CD8-positive, alpha-beta memory T cell (primary cell): ENCODE data around the gene SIX5. TPM values are rescaled to one million over a fixed set of nuclear protein-coding genes. Genes with fewer than 3 reads are reported as not detected.

Source experiments
- CTCF ChIA-PET: fragments of 350-600 bp; sonication (Branson Sonifier 250); formaldehyde crosslinking; loops from one replicate; lab custom pipeline; 2021; ENCODE audit warnings: antibody characterized with exemption; lab: Charles Lee
- POLR2A ChIA-PET: fragments of 350-600 bp; sonication (Branson Sonifier 250); formaldehyde crosslinking; loops from one replicate; lab custom pipeline; 2021; ENCODE audit warnings: antibody characterized with exemption; lab: Charles Lee
- DNase-seq, 5 donors: peaks; one replicate each; pipeline versions ENCODE4 v3.0.0 to v3.0.0-alpha.2; 2020 to 2022; ENCODE audit warnings: mixed read lengths in 1 of 5
- H3K27ac ChIP-seq: one replicate; pipeline ENCODE4 v1.7.0; 2013; ENCODE audit warnings: low read depth, mild to moderate bottlenecking, low read length, moderate library complexity
- H3K27me3 ChIP-seq: 2 replicates; pipeline ENCODE4 v1.7.0; 2013; ENCODE audit warnings: low read length, mild to moderate bottlenecking; ENCODE audit not compliant: insufficient read depth, poor library complexity, severe bottlenecking
- H3K36me3 ChIP-seq: 2 replicates; pipeline ENCODE4 v1.7.0; 2013; ENCODE audit warnings: mild to moderate bottlenecking, low read length, moderate library complexity; ENCODE audit not compliant: insufficient read depth
- H3K4me1 ChIP-seq: 2 replicates; pipeline ENCODE4 v1.7.0; 2013; ENCODE audit warnings: mild to moderate bottlenecking, low read length, moderate library complexity; ENCODE audit not compliant: insufficient read depth
- H3K4me3 ChIP-seq: 2 replicates; pipeline ENCODE4 v1.7.0; 2013; ENCODE audit warnings: mild to moderate bottlenecking, low read length
- H3K9me3 ChIP-seq: 2 replicates; pipeline ENCODE4 v1.7.0; 2013; ENCODE audit warnings: mild to moderate bottlenecking, low read length
- H3K27ac Mint-ChIP-seq, 8 donors: one replicate each; pipeline ENCODE4 v1.8.0; 2020 to 2021; ENCODE audit warnings: mixed read lengths in 8 of 8, mild to moderate bottlenecking in 6 of 8, inconsistent platforms in 3 of 8, moderate library complexity in 3 of 8
- H3K27me3 Mint-ChIP-seq, 2 donors: one replicate each; pipeline ENCODE4 v1.8.0; 2020 to 2021; ENCODE audit warnings: mixed read lengths in 2 of 2, mild to moderate bottlenecking in 1 of 2, moderate library complexity in 1 of 2
- H3K36me3 Mint-ChIP-seq, 3 donors: one replicate each; pipeline ENCODE4 v1.8.0; 2020 to 2021; ENCODE audit warnings: mixed read lengths in 3 of 3, inconsistent platforms in 1 of 3, mild to moderate bottlenecking in 1 of 3
- H3K4me1 Mint-ChIP-seq, 3 donors: one replicate each; pipeline ENCODE4 v1.8.0; 2020 to 2021; ENCODE audit warnings: mixed read lengths in 3 of 3, inconsistent platforms in 1 of 3, mild to moderate bottlenecking in 1 of 3
- H3K4me3 Mint-ChIP-seq, 7 donors: one replicate each; pipeline ENCODE4 v1.8.0; 2020 to 2021; ENCODE audit warnings: mixed read lengths in 7 of 7, mild to moderate bottlenecking in 6 of 7, moderate library complexity in 4 of 7, inconsistent platforms in 2 of 7
- H3K9me3 Mint-ChIP-seq, 5 donors: one replicate each; pipeline ENCODE4 v1.8.0; 2020 to 2022; ENCODE audit warnings: mixed read lengths in 5 of 5, mild to moderate bottlenecking in 3 of 5, moderate library complexity in 2 of 5, inconsistent platforms in 1 of 5
- polyA plus RNA-seq: library from polyadenylated mRNA; unstranded; fragments of 300-500 nt; fragmentation: Illumina TruSeq; gene quantifications from one replicate; pipeline ENCODE4 v1.2.3, GENCODE V29; 2021
- total RNA-seq, 2 experiments: library from RNA; stranded (reverse); gene quantifications; one replicate each; pipeline ENCODE4 v1.2.3, GENCODE V29; 2021

The SIX5 gene
- total and polyA plus RNA-seq, 3 experiments from 2014 or later = 0.23 to 2.6 (median 2.5) TPM

GRCh38 chr19:45791744-45792469 is 22.9 kb upstream of the SIX5 start:
- Histone ChIP-seq H3K36me3 (peaks cover 7% of the 10 kb centered on the region), H3K4me1 (peaks cover 30% of the 10 kb centered on the region), H3K27me3 (peaks cover 11% of the 10 kb centered on the region), H3K4me3 (peak overlapping the region; percentile 68), H3K9me3 (no peaks in the 10 kb centered on the region), H3K27ac (peak overlapping the region; percentile 61)
- Mint-ChIP-seq H3K9me3 (no peaks in the 10 kb centered on the region), H3K4me3 (peak overlapping the region; percentile 82 to 96 (median 89)), H3K27me3 (peaks cover 0 to 22% of the 10 kb centered on the region in 2 donors), H3K36me3 (peaks cover 15 to 38% (median 15%) of the 10 kb centered on the region in 3 donors), H3K27ac (peak overlapping the region; percentile 32 to 95 (median 86)), H3K4me1 (peaks cover 41 to 52% (median 45%) of the 10 kb centered on the region in 3 donors)
- POLR2A ChIA-PET = interaction anchor here (1.2 to 1.9 kb wide), 3 partner anchors 22 to 71 kb away, joined by 4 to 20 read pairs (median 5); partner anchors contain the start of gene SIX5
- CTCF ChIA-PET = interaction anchor here (1.3 to 15.3 kb wide), 2 partner anchors 20 to 23 kb away, joined by 4 to 182 read pairs; partner anchors contain the start of gene SIX5
- DNase-seq = peak in 1 of 5 donors; percentile 18

- Mint-ChIP-seq H3K27ac (peak overlapping the region in 6 of 8 donors; percentile 64 to 95 (median 88)), H3K4me3 (peak overlapping the region; percentile 82 to 96 (median 89)), H3K4me1 (peaks cover 41 to 52% (median 45%) of the 10 kb centered on the region in 3 donors), H3K27me3 (peaks cover 0 to 22% of the 10 kb centered on the region in 2 donors), H3K36me3 (peaks cover 15 to 47% (median 15%) of the 10 kb centered on the region in 3 donors), H3K9me3 (no peaks in the 10 kb centered on the region)
- H3K27me3 ChIP-seq = peaks cover 8% of the 10 kb centered on the region
- peak in 3 of 5 donors; percentile 20 to 64 (median 51) for DNase-seq
- peaks cover 7% of the 10 kb centered on the region for H3K36me3 ChIP-seq
- peak overlapping the region; percentile 68 for H3K4me3 ChIP-seq
- ChIA-PET POLR2A (interaction anchor here (1.0 kb wide), 1 partner anchor 21 kb away, joined by 4 read pairs; the partner anchor contains the start of gene SIX5), CTCF (interaction anchor here (1.2 to 15.3 kb wide), 2 partner anchors 22 to 26 kb away, joined by 3 to 182 read pairs; partner anchors contain the start of gene SIX5)
- no peaks in the 10 kb centered on the region for H3K9me3 ChIP-seq
- no peak overlapping the region for H3K27ac ChIP-seq
- H3K4me1 ChIP-seq = peaks cover 30% of the 10 kb centered on the region
These were observed 21.9 kb upstream of the SIX5 start for GRCh38 chr19:45790942-45791341.

- no peak overlapping the region for H3K4me3 ChIP-seq
- H3K27ac ChIP-seq = no peak overlapping the region
- H3K9me3 ChIP-seq = no peaks in the 10 kb centered on the region
These were observed 20.2 kb upstream of the SIX5 start for GRCh38 chr19:45789035-45789786.

GRCh38 chr19:45786533-45786894 is 17.5 kb upstream of the SIX5 start:
- peaks cover 0 to 5% of the 10 kb centered on the region in 2 donors for H3K27me3 Mint-ChIP-seq
- H3K4me1 ChIP-seq = peaks cover 12% of the 10 kb centered on the region
- ChIA-PET CTCF (interaction anchor here (1.0 kb wide), 1 partner anchor 17 kb away, joined by 3 read pairs; no protein-coding TSS in a partner anchor), POLR2A (no interaction called here)
- no peaks in the 10 kb centered on the region for H3K9me3 ChIP-seq
- H3K27me3 ChIP-seq = no peaks in the 10 kb centered on the region
- H3K27ac Mint-ChIP-seq = no peak overlapping the region
- no peak overlapping the region for H3K4me3 ChIP-seq
- H3K27ac ChIP-seq = no peak overlapping the region
- H3K36me3 ChIP-seq = peaks cover 7% of the 10 kb centered on the region
- no peak for DNase-seq
- peaks cover 18 to 26% (median 20%) of the 10 kb centered on the region in 3 donors for H3K4me1 Mint-ChIP-seq
- H3K4me3 Mint-ChIP-seq = no peak overlapping the region
- H3K36me3 Mint-ChIP-seq = peaks cover 15 to 52% (median 15%) of the 10 kb centered on the region in 3 donors
- no peaks in the 10 kb centered on the region for H3K9me3 Mint-ChIP-seq

More at GRCh38 chr19:45789035-45789786, 20.2 kb upstream of the SIX5 start:
- H3K27me3 Mint-ChIP-seq = peaks cover 0 to 19% of the 10 kb centered on the region in 2 donors
- H3K9me3 Mint-ChIP-seq = no peaks in the 10 kb centered on the region
- Histone ChIP-seq H3K4me1 (peaks cover 30% of the 10 kb centered on the region), H3K36me3 (peaks cover 7% of the 10 kb centered on the region), H3K27me3 (no peaks in the 10 kb centered on the region)
- peaks cover 38 to 47% (median 41%) of the 10 kb centered on the region in 3 donors for H3K4me1 Mint-ChIP-seq
- DNase-seq = no peak
- CTCF ChIA-PET = interaction anchor here (1.4 to 15.3 kb wide), 4 partner anchors 10 to 29 kb away, joined by 3 to 182 read pairs (median 6); partner anchors contain the start of gene SIX5
- H3K36me3 Mint-ChIP-seq = peaks cover 15 to 57% (median 15%) of the 10 kb centered on the region in 3 donors
- peak overlapping the region in 2 of 7 donors; percentile 50 to 72 for H3K4me3 Mint-ChIP-seq
- POLR2A ChIA-PET = no interaction called here
- H3K27ac Mint-ChIP-seq = no peak overlapping the region

GRCh38 chr19:45785781-45786532 is 16.9 kb upstream of the SIX5 start:
- Histone ChIP-seq H3K4me1 (peaks cover 7% of the 10 kb centered on the region), H3K27ac (no peak overlapping the region), H3K9me3 (no peaks in the 10 kb centered on the region), H3K27me3 (no peaks in the 10 kb centered on the region), H3K4me3 (no peak overlapping the region), H3K36me3 (peaks cover 7% of the 10 kb centered on the region)
- Mint-ChIP-seq H3K9me3 (no peaks in the 10 kb centered on the region), H3K27ac (no peak overlapping the region), H3K4me3 (no peak overlapping the region), H3K27me3 (peaks cover 2 to 5% of the 10 kb centered on the region in 2 donors), H3K36me3 (peaks cover 15 to 51% (median 15%) of the 10 kb centered on the region in 3 donors), H3K4me1 (peaks cover 14 to 20% (median 16%) of the 10 kb centered on the region in 3 donors)
- POLR2A ChIA-PET = no interaction called here
- DNase-seq = no peak
- CTCF ChIA-PET = interaction anchor here (1.0 kb wide), 1 partner anchor 16 kb away, joined by 3 read pairs; no protein-coding TSS in a partner anchor

GRCh38 chr19:45785097-45785496 is 16.0 kb upstream of the SIX5 start:
- Histone ChIP-seq H3K9me3 (no peaks in the 10 kb centered on the region), H3K4me1 (peaks cover 3% of the 10 kb centered on the region), H3K27me3 (no peaks in the 10 kb centered on the region), H3K36me3 (peaks cover 7% of the 10 kb centered on the region), H3K27ac (no peak overlapping the region), H3K4me3 (no peak overlapping the region)
- H3K4me3 Mint-ChIP-seq = no peak overlapping the region
- POLR2A ChIA-PET = no interaction called here
- no peak for DNase-seq
- H3K4me1 Mint-ChIP-seq = peaks cover 10 to 15% (median 14%) of the 10 kb centered on the region in 3 donors
- H3K9me3 Mint-ChIP-seq = no peaks in the 10 kb centered on the region
- H3K27me3 Mint-ChIP-seq = peaks cover 7 to 8% of the 10 kb centered on the region in 2 donors
- H3K36me3 Mint-ChIP-seq = peaks cover 15 to 47% (median 15%) of the 10 kb centered on the region in 3 donors
- CTCF ChIA-PET = no interaction called here
- H3K27ac Mint-ChIP-seq = no peak overlapping the region

GRCh38 chr19:45784096-45784495 is 15.0 kb upstream of the SIX5 start:
- Histone ChIP-seq H3K36me3 (peaks cover 3% of the 10 kb centered on the region), H3K4me3 (no peak overlapping the region), H3K27me3 (peaks cover 5% of the 10 kb centered on the region), H3K9me3 (no peaks in the 10 kb centered on the region), H3K27ac (no peak overlapping the region), H3K4me1 (peaks cover 12% of the 10 kb centered on the region)
- no peak for DNase-seq
- ChIA-PET CTCF (no interaction called here), POLR2A (interaction anchor here (0.6 kb wide), 1 partner anchor 119 kb away, joined by 3 read pairs; no protein-coding TSS in a partner anchor)
- H3K27ac Mint-ChIP-seq = no peak overlapping the region
- peaks cover 16 to 25% (median 20%) of the 10 kb centered on the region in 3 donors for H3K4me1 Mint-ChIP-seq
- peaks cover 13 to 43% (median 15%) of the 10 kb centered on the region in 3 donors for H3K36me3 Mint-ChIP-seq
- H3K9me3 Mint-ChIP-seq = no peaks in the 10 kb centered on the region
- peaks cover 10 to 18% of the 10 kb centered on the region in 2 donors for H3K27me3 Mint-ChIP-seq
- H3K4me3 Mint-ChIP-seq = no peak overlapping the region
